Activated CD4-positive, alpha-beta T cell treated with anti-CD3 and anti-CD28 coated beads, Interleukin-2, Interleukin-6, amounts not matched to agents 100 ng/mL and 50 ng/mL, durations not matched to agents 16 hours and 8 hours (primary cell): ENCODE results near the gene NTRK2.

Experiments
- DNase-seq: peaks from one replicate; pipeline ENCODE4 v3.0.0-alpha.2; 2020

The NTRK2 gene

DNA sequence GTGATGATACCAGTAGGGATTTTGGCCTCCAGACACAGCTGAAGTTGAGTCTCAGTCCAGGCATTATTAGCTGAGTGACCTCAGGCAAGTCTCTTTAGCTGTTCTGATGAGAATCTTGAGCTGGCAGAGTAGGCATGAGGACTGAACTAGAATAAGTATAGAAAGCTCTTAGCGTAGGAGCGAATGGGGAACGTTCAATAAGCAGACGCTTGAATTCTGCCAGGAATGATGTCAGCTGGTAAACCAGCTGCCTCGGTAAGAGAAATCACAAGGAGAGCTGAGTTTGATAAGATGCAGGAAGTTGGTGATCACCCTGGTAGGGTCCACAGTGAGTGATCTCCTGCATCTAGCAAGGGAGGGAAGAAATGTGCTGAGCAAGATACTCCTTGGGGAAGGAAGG, 280.4 kb downstream of the NTRK2 start:
- no peak for DNase-seq

DNA sequence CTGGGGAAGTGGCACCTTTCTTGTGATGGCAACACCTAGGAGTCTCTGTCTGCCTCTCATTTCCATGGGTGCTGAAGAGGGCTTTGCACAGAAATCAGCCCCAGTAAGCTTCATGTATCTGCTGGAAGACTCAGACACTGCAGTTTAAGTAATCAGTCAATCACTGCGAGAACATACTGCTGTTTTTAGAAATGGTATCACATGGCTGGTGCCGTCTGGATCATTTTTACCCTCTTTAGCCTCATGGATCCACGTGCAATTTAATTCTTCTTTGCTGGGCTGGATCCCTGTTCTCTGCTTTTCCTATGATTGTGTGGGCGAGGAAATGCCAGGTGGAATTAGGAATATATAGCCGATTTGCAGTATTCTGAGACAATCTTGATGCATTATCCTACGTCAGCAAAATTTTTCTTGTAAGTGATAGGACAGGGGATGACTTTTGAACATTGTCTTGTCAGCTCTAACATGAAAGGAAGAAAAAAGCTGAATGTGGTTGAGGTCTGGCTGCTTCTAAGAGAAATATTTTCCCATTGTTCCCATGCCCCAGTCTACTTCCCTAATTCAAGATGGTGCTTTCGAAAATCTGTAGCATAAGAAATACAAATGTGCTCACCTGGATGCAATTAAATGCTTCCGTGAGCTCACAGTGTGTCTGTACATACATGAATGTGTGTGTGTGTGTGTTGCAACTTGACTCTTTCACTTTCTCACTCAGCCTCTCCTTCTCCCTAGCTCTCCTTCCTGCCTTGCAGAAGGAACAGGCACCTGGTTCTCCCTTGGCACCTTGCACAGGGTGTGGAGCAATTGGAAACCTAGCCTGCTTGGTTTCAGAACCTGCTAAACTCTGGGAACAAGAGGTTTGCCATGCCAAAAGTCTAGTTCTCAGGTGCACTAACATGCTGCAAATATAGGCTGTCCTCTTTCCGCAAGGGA, 281.6 kb downstream of the NTRK2 start:
- no peak for DNase-seq

DNA sequence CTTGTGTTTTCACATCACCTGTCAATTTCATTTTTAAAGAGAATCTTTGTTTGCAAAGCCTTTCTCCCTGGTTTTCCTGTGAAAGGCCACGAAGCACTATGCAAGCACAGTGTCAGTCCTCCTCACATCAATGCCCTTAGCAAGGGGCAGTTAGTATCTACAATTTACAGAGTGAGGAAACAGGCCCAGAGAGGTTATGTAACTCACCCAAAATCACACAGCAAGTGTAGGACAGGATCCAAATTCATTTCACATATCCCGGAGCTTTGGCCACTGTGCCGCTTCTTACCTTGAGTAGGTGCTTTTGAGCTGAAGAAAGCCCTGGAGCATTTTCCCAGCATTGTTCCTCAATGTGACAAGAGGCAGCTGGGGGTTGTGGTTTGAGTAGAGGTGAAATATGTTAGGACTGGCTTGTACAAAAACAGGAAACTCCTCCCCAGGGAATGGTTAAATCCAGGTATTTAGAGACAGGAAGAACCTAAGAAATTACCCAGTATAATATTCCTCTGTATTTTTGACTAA, 283.8 kb downstream of the NTRK2 start:
- no peak for DNase-seq

DNA sequence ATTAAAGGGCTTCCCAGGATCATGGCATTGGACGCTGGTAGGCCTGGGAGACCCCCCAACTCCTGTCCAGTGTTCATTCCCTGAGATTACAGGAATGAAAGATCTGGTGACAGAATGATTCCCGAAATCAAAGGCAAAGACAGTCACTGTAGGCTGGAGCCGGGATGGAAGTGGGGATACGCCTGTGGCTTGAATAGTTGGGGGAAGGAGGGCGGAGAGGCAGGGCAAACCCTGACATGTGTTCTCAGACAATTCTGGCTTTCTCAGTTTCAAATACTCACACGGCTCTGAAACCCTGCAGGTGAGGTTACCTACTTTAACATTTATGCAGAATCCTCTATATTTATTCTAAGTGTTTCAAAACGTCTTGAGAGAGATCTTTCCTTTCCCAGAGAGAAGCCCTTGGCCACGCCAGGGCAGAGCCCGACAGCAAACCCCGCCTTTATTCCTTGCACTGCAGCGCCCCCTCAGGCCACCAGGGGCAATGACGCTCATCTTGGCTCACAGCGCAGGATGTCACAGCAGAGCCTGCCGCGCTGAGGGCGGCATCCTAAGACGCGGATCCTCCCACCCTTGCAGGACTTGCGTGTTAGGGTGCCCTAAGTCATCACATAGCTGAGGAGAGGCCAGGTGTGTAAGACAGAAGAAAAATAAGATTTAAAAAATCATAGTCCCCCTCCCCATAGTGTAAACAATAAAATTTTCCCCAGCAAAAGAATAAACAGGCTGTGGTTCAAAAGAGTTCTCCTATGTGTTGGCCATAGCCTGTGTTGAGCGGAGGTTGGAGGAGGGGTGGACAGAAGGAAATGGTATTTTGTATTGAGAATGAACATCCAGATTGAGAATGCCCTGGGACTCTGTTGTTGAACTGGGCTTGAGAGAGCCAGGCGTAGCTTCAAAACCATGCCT, 284.5 kb downstream of the NTRK2 start:
- DNase-seq: peak; percentile 77

DNA sequence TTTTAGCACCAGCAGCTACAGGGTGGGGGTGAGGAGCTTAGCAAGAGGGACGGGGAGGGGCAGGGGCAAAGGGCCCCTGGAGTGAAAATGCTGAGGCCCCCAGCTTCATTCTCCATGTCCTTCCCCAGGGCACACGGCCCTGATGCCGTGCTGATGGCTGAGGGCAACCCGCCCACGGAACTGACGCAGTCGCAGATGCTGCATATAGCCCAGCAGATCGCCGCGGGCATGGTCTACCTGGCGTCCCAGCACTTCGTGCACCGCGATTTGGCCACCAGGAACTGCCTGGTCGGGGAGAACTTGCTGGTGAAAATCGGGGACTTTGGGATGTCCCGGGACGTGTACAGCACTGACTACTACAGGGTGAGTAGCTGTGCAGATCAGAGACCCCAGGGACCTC, 285.6 kb downstream of the NTRK2 start:
- DNase-seq: no peak

DNA sequence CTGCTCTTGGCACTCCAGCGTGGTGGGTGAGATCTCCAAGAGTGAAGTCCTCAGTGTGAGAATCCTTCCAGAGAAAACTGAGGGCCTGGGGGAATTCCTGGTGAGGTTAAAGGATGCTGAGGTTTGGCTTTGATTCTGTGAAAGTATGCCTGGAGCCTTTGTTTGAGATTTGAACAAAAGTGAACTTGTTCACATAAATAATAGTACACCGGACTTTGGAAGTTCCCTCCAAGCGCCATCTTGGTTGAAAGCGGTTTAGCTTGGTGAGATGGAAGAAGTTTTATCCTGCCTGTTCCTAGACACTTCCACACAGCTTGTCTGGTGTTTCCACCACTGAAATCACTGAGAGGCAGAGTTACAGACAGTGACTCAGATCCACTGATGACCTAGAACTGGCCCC, 286.4 kb downstream of the NTRK2 start:
- no peak for DNase-seq

DNA sequence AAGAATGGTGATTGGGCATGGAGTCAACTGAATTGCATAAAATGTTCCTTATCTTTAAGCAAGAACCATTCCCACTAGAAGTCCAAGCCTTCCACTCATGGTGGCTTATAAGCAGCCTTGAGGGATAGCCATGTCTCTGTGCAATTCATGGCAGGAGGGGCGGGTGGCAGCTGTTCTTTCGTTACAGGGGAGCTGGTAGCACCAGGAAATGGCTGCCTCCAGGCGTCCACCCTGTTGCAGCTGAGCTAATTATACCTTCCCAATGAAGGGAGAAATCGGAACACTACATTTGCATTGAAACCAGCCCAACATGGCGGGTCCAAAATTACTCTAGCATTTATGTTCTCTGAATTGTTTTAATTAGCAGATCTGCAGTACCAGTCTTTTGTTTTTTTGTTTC, 289.8 kb downstream of the NTRK2 start:
- DNase-seq: no peak

DNA sequence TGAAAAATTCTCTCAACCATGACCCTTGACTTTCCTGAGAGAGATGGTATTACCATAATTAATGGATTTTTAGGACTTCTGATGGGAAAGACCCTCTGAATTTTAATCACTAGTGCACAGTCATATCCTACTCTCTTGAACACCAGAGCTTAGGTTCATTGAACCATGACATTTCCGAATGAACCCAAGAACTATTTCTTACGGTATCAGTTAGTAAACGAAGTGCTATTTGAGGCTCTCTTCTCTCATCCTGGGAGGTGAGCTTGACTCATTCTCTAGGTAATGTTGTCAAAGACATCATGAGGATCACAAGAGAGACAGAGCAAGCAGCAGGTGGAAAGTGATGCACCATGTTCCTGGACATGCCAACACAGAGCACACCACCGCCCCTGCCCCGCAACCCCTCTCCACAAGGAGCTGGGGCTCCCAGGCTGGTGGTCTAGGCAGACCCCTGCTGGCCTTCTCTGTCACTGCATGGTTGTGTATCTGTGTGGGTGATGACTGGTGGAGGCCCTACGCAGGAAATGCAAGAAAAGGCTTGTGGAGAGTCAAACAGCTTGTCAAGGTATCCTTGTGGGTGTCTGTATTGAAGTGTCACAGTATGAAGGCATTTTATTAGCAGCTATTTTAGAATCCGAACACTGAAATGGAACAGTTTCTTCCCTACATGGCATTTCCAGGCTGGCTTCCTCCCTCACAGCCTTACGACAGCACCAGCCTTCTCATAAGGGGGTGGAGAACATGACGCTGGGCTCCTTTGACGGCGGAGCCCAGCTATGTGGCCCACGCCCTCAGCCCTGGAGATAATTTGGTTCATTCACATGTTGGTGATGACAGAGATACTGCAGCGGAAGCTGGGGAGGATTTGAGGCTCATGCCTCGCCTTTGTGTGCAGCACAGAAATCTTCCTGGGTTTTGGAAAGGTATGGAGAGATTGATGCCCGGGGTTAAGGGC, 297.6 kb downstream of the NTRK2 start:
- no peak for DNase-seq

DNA sequence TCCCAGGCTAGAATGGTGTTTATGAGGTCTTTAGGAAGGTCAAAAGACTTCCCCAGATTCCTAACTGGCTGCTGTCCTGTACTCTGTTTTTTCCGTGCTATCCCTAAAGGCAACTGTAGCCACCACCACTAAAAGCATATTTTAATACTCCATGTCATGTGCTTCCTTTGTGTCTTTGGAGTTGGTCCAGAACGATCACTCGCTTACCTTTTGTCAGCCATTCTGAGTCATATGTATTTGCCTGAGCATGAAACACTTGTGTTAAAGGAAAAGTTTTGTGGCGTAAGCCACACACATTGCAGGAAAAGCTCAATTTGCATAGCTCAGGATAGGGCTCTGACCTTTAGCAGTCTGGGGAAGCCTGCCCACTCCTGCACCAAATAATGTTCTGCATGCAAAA, 299.6 kb downstream of the NTRK2 start:
- no peak for DNase-seq

DNA sequence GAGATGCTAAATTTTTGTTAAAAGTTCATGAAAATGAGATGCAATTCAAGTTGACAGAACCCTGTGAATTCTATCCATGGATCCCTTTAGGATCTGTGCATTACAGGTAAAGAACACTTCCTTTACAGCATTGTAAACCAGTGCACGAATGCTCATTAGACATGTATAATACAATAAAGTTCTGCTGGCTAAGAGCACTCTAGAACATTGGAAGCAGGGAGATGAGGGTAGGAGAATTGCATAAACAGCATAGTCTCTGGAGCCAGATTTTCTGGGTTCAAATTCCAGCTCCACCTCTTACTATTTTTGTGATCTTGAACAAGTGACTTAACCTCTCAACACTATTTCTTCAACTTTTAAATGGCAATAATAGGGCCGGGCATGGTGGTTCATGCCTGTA, 300.2 kb downstream of the NTRK2 start:
- no peak for DNase-seq

DNA sequence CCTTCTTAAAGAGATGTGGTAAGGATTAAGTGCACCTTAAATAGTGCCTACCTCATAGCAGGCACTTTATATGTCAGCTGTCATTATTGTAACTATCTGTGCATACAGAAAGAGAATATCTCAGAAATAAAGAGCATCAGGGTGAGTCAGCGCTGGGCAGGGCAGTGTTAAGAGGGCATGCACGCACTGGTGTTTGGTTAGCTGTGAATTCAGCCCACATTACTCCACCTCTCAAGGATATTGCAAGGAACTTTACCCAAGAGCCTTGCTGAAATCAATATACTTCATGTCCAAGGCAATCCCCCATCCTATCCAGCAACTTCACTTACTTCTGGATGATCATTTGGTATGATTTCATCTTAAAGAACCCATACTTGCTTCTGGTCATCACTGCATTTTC, 300.9 kb downstream of the NTRK2 start:
- no peak for DNase-seq

DNA sequence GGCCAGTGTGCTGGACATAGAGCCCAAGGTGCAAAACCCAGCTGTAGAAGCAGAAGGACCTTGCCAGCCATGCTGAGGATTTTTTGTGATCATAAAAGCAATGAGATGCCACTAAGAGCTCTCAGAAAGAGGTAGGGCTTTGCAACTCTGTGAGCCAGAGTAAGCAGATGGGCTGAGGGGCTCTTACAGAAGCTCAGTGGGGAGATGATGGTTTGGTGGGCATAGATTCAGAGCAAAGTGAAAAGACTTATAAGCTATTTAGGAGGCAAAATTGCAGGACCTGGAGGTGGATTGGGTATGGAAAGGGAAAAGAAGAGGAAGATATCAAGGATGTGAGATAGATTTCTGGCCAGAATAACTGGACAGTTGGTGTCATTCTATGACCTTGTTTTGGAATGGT, 302.0 kb downstream of the NTRK2 start:
- DNase-seq: no peak

DNA sequence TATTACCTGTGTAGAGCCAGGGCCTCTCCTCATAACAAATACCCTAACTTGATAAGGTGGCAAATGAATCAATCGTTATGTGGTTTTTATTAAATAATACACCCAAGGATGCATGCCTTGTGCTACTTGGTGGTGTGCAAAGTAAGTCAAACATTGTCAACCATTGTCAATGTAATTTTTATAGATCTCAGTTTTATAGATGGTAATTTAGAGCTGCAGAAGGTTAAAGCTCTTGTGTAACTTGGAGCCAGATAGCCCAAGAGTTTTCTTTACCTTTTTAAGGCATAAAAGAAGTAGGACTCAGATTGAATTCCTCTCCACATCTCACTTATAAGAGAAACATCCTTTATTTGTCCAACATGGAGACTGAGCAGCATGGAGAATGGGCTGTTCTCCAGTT, 304.7 kb downstream of the NTRK2 start:
- DNase-seq: no peak

DNA sequence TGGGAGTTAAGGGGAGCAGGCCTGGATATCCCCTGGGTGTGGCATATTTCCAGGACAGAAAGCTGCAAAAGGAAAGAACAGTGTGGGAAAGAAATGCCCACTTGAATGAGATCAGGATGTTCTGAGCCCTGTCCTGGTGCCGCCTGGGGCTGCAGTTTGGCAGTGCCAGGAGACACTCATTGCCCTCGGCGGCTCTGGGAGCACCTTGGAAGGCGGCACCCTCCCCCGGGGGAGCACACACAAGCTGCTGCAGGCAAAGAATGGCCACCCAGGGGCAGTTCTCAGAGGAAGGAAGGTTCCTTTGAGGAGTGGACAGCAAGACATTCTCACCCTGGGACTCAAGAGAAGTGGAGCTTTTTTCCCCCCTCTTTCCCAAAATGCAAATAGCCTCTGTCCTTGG, 305.3 kb downstream of the NTRK2 start:
- no peak for DNase-seq

DNA sequence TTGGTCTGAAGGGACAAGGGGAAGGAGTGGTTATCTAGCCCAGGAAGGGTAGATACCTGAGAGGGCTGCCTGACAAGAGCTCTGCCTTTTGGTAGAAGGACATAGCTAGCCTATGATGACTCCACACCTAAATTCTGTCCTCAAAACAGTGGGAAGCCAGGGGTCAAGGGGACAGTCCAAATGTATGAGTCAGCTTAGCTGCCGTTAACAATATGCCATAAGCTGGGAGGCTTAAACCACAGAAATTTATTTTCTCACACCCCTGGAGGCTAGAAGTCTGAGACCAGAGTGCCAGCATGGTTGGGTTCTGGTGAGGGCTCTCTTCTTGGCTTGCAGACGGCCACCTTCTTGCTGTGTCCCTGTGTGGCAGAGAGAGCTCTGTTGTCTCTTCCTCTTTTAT, 306.4 kb downstream of the NTRK2 start:
- DNase-seq: no peak

DNA sequence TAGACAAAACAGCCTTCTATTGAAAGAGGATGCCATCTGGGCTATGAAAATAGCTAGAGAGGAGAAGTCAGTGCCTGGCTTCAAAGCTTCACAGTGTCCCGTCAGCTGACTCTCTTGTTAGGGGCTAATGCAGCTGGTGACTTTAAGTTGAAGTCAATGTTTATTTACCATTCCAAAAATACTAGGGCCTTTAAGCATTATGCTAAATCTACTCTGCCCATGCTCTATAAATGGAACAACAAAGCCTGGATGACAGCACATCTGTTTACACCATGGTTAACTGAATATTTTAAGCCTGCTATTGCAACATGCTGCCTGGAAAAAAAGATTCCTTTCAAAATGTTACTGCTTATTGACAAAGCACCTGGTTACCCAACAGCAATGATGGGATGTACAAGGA, 309.1 kb downstream of the NTRK2 start:
- DNase-seq: no peak

DNA sequence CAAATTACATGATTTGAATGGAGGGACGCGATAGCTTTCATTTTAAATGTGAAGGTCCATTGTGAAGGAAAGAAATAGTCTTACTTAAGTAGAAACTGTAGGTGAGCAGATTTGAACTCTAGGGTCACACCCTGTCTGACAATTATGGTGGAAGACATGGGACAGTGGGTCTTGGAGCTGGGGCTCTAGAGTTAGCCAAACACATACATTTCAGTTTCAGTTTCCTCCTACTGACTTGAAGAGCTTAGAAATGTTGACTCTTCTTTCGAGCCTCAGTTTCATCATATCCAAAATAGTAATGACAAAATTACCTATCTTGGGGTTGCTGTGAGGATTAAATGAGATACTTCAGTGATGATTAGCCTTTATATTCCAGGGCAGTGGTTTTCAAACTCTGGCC, 314.2 kb downstream of the NTRK2 start:
- no peak for DNase-seq

DNA sequence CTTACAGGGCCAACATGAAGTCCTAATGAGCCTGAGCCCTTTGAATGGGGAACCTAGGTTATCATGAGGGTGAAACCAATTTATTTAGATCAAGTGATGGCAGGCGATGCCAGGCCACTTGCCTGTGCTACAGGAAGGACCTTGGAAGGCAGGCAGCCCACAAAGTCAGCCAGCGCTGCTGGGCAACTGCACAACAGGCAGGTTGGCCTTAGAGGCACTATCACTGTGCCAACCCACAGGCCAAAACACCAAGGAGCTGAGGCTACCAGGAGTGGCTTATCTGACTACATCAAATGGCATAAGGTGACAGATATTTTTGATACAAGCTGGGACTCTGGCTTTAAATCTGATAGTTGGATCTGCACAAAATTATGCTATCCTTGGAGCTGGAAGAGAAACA, 319.1 kb downstream of the NTRK2 start:
- DNase-seq: no peak

DNA sequence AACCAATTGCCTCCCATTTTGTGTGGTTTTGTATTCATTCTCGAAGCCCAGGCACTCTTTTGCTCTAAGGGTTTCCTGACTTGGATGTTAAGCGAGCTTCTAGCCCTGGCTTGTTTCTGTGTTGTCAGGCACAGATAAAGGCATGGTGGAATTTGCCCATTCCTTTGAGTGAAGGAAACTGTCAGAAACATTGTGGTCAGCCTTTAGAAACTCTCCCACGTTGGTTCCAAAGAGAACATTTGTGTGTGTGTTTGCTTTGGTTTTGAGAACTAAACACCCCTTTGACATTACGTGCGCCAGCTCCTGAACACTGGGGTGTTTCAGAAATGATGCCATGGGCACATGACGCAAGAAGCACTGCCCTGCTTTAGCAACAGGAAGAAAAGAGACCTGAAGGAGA, 320.9 kb downstream of the NTRK2 start:
- DNase-seq: no peak

DNA sequence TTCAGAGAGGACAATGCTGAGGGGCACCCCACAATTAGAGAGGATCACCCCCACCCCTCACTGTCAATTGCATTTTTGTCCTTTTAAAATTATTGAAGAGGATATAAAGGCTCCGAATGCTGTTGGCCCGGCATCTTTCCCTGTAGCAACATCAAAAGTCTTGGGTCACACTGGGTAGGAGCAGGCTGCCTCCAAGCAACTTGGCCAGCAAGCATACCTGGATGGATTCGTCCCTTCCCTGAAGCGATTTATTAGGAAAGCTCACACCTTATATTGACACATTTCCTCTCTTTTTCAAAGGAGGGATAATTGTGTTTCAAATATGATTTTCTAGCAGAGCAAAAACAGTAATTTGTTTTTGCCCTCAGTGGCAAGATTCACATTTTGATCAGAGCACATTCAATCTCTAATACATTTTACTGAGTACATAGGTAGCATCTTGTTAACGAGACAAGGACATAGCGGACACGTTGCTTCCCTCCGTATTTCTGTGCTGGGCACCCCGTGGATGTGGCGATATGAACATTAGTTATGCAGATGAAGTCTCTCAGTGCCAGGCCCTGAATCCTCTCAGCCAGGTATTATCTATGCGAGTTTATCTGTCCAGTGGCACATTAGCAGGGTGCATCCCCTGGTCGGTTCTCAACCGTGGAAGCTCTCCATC, 321.5 kb downstream of the NTRK2 start:
- DNase-seq: no peak

DNA sequence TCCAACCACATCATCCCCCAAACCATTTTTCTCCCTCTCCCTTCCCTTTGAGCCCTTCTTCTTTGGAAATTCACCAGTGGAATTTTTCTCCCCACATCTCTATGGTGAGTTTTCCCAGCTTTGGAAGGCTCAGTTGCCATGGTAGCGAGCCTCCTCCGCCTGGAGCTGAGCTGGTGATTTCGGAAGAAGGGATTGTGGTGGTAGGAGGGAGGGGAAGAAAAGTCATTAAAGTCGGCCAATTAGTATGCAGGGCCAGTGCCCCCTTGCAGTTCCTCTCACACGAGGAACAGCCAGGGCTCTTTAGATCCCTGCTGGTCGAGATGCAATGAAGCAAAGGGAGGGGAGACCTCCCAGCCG, 322.0 kb downstream of the NTRK2 start:
- no peak for DNase-seq

DNA sequence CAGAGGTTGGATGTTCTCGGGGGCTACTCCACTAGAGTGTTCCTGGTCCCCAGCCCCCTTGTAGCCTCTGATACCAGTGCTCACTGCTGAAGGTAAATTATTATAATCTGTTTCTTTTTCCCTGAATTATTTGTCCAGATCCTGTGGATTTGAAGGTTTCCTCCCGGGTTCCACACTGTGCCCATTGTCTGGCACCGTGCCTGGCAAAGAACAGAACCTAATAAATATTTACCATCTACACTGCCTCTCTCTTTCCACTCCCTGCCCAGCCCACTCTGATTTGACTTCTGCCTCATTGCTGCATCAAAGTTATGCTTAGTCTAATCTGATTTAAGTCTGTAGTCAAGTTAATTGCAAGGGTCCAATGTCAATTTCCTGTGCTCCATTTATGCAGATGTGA, 322.9 kb downstream of the NTRK2 start:
- DNase-seq: no peak
